IPS-NIHi11 (cell line): Measurements from ENCODE around the gene TFF3.

Source experiments
- DNase-seq: peaks from one replicate; pipeline ENCODE4 v3.0.0; 2012; ENCODE audit warnings: mixed read lengths, low spot score

Gene TFF3

DNA sequence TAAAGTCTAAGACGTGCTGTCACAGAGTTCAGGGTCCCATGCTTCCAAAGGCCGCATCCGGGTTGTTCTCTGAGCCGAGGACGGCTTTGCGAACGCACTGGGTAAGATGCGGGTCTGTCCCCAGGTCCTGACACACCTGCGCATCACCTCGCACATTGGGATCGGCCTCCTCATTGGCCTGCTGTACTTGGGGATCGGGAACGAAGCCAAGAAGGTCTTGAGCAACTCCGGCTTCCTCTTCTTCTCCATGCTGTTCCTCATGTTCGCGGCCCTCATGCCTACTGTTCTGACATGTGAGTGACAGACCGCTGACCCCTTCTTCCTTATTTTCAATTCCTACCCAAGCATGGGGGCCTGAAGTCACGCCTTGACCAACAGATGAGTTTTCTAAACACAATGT, 25.3 kb downstream of the TFF3 start:
- no peak for DNase-seq

DNA sequence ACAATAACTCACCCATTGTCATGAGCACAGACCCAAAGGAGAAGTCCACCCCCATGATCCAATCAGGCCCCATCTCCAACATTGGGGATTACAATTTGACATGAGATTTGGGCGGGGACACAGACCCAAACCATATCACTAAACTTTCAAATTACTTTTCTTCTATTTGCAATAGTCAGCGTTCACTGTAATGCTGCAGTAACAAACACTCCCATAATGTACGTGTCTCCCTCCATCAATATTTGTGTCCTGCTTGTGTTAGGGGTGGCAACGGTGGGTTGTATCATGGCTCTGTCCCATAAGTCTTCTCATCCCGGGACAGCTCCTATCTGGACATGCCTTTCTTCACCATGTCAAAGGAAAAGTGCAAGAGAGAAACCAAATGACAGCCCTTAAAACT, 26.2 kb downstream of the TFF3 start:
- no peak for DNase-seq

GRCh38 chr21:42287193-42288083, 27.8 kb downstream of the TFF3 start:
- DNase-seq = no peak

DNA sequence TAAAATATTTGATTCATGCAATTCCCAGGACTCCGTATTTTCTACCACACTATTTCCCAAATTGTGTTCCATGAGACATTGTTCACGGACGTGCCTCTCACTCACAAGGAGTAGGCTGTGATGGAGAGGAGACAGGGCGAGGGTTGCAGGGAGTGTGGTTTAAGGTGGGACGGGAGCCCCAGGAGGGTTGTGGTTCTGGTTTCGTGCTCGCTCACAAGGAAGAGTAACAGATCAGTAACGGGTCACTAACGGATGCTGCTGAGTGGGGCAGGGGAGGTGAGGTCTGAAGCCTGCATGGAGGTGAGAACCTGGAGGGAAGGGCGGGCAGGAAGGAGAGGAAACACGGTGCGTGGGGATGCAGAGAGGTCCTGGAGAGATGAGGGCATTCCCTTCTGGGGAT, 28.8 kb downstream of the TFF3 start:
- DNase-seq = no peak

GRCh38 chr21:42285569-42286245, 29.5 kb downstream of the TFF3 start:
- DNase-seq = no peak

DNA sequence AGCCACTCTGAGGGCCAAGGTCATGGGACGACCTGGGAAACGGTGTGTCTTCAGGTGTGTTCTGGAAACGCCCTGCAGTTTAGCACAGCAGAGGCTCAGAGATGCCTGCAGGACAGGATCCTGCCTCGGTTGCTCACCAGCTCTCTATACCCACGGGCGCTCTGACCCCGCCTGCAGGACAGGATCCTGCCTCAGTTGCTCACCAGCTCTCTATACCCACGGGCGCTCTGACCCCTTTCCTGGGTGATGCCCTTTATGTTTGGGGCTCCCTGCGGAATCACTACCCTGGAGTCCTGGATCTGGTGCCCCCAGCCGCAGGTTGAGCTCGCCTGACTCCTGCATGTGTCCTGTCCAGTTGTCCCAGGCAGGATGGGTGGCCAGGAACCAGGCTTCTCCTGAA, 32.5 kb downstream of the TFF3 start:
- no peak for DNase-seq

GRCh38 chr21:42282021-42282420, 33.2 kb downstream of the TFF3 start:
- DNase-seq = no peak

- DNase-seq = no peak
These were observed 34.0 kb downstream of the TFF3 start for GRCh38 chr21:42281181-42281680.

DNA sequence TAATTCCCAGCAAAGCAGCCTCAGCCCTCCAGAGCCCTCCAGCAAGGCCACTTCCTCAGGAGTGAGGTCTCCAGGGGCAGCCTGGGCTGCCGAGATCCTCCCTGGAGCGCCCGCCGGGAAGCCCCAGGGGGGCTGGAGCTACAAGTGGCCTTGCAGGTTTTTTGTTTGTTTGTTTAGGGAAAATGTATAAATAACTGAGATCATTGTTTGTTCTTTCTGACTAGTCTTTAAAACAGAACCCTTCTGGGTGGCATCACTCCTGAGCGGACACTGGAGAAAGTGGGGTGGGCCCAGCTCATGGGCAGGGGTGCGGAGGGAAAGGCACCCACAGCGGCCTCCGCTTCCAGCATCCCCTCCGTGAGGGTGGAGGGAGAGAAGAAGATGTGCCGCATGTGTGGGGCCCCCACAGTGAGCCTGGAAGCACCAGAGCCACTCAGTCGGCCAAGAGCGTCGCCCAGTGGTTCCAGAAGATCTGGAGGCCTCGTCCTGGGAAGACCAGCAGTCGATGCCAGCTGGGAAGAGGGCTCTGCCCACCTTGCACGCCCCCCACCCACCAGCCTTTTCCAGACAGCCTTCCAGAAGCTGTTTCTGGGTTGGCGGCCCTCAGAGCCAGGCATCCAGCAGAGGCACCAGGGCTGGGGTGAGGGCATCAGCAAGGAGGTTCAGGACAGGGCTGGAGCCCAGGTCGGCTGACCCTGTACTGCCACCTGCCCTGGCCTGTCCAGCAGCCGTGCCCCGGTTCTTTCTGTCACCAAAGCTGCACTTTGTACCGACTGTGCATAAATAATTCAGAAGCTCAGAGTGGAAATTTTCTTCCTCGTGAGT, 34.6 kb downstream of the TFF3 start:
- no peak for DNase-seq

DNA sequence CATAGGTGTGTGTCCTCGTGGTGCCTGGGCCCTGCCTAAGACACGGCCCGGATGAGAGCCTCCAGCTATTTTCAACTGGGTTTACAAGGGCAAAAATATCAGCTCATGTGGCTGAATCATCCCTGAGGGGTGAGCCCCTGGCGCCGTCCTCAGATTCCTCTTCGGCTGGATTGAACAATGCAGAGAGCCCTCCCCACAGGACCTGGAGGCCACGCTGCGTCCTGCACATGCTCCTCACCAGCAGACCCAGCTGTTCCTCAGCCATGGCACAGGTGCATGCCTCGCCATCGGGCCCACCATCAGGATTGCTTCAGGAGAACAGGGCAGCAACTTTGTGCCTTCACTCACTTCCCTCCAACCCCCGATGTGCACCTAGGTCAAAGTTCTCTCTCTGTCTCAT, 35.3 kb downstream of the TFF3 start:
- no peak for DNase-seq

GRCh38 chr21:42279341-42279871, 35.8 kb downstream of the TFF3 start:
- DNase-seq = no peak

DNA sequence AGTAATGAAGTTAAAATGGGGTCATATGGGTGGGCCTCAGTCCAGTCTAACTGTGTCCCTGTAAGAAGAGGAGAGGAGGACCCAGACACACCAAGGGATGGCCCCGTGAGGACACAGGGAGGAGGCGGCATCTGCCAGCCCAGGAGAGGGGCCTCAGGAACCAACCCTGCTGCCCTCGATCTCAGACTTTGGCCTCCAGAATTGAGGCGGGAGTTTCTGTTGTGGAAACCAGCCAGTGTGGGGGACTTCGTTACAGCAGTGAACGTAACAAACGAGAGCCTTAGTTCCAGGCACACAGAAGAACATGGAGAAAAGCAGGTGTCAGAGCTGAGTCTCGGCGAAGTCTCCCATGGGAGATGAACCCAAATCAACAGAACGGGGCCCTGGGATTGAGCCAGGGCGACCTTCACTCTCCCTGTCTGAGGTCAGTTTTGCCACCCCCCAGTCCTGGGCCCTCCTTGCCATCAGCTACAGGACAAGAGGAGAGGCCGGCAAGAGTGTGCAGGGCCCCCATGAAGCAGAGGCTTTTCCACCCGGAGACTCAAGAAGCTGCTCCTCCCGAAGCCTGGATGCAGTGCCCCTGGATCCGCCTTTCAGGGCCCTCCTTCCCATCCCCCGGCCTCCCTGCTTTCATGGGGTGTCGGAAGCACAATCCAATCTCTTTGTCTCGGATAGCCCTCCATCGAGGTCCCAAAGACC, 36.6 kb downstream of the TFF3 start:
- no peak for DNase-seq

GRCh38 chr21:42277593-42277992, 37.6 kb downstream of the TFF3 start:
- DNase-seq = no peak

GRCh38 chr21:42276526-42277154, 38.6 kb downstream of the TFF3 start:
- DNase-seq = no peak

GRCh38 chr21:42276076-42276475, 39.1 kb downstream of the TFF3 start:
- no peak for DNase-seq

DNA sequence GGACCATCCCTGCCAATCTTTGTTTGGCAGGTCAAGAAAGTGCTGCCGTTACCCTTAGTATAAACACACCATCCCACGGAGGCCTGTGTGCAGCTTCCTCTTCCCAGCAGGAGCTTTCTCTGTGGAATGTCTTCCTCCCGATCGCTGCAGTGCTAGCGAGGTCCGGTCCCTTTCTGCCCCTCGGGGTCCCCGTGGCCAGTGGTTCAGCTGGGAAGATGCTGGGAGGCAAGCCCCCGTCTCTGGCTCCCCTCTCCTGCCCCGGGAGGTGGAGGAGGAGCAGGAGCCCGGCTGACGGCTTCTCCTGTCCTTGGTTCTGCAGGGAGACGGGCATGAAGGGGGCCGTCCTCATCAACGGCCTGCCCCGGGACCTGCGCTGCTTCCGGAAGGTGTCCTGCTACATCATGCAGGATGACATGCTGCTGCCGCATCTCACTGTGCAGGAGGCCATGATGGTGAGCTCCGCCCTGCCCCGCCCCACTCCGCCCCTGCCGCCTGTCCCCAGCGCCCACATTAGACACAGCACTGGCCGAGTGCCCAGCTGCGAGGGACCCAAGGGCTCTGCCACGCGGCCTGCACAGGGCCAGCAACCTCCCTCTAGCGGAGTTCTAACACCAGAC, 42.1 kb downstream of the TFF3 start:
- DNase-seq = no peak

GRCh38 chr21:42272109-42272962, 42.9 kb downstream of the TFF3 start:
- DNase-seq = no peak

GRCh38 chr21:42271065-42271464, 44.1 kb downstream of the TFF3 start:
- no peak for DNase-seq

DNA sequence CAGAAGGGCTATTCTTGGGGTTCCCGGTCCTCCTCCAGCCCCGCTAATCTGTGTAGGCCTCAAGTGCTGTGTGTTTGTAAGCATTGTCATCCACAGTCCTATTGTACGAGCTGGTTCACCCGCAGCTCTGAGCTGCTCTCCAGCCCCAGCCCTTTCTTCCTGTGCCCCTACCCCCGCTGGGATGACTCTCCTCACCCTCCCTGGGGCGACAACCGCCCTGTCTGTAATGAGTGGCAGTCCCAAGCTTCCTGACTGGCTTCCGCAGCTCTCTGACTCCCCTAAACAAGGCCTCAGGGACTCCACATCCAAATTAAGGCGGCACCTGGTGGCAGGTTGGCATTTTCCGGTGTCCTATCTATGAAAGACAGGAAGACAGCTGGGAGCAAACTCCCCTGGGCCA, 45.8 kb downstream of the TFF3 start:
- no peak for DNase-seq
